Naive thymus-derived CD4-positive, alpha-beta T cell (primary cell): ENCODE data around the gene GPX4. TPM values are rescaled to one million over a fixed set of nuclear protein-coding genes. Genes with fewer than 3 reads are reported as not detected.

Experiments used
- ATAC-seq: fragments of 150-1000 bp; cut with Tn5 transposase; 2 replicates; pipeline ENCODE4 v1.10.0; 2021; ENCODE audit warnings: mild to moderate bottlenecking, moderate library complexity
- CTCF ChIA-PET: fragments of 350-600 bp; sonication (Branson Sonifier 250); formaldehyde crosslinking; loops from one replicate; lab custom pipeline; 2021; ENCODE audit warnings: antibody characterized with exemption; lab: Charles Lee
- POLR2A ChIA-PET: fragments of 350-600 bp; sonication (Branson Sonifier 250); formaldehyde crosslinking; loops from one replicate; lab custom pipeline; 2021; ENCODE audit warnings: antibody characterized with exemption, inconsistent platforms; lab: Charles Lee
- DNase-seq, 9 donors: peaks; one replicate each; pipeline versions ENCODE4 v3.0.0 to v3.0.0-alpha.2; 2020 to 2022; ENCODE audit warnings: mixed read lengths in 1 of 9
- H3K27ac ChIP-seq: one replicate; pipeline ENCODE4 v1.7.0; 2013; ENCODE audit warnings: mild to moderate bottlenecking, low read depth, low read length, moderate library complexity
- H3K27me3 ChIP-seq, 2 donors: one replicate each; pipeline ENCODE4 v1.7.0; 2013; ENCODE audit warnings: low read length in 2 of 2, mild to moderate bottlenecking in 2 of 2, moderate library complexity in 2 of 2; ENCODE audit not compliant: control insufficient read depth in 2 of 2, insufficient read depth in 2 of 2
- H3K36me3 ChIP-seq, 3 experiments: 1 replicate in 2 of 3; 2 replicates in 1 of 3; pipeline ENCODE4 v1.7.0; 2013; ENCODE audit warnings: low read length in 3 of 3, mild to moderate bottlenecking in 3 of 3, moderate library complexity in 1 of 3; ENCODE audit not compliant: insufficient read depth in 3 of 3, control insufficient read depth in 2 of 3
- H3K4me1 ChIP-seq, 2 donors: one replicate each; pipeline ENCODE4 v1.7.0; 2013; ENCODE audit warnings: low read length in 2 of 2, mild to moderate bottlenecking in 2 of 2, moderate library complexity in 1 of 2; ENCODE audit not compliant: control insufficient read depth in 2 of 2, insufficient read depth in 2 of 2
- H3K4me3 ChIP-seq: 2 replicates; pipeline ENCODE4 v1.7.0; 2013; ENCODE audit warnings: mild to moderate bottlenecking, low read length
- H3K9me3 ChIP-seq, 3 experiments: 1 replicate in 2 of 3; 2 replicates in 1 of 3; pipeline ENCODE4 v1.7.0; 2013; ENCODE audit warnings: low read length in 3 of 3; ENCODE audit not compliant: control insufficient read depth in 2 of 3
- H3K27ac Mint-ChIP-seq, 9 donors: one replicate each; pipeline ENCODE4 v1.8.0; 2020 to 2022; ENCODE audit warnings: mixed read lengths in 9 of 9, mild to moderate bottlenecking in 8 of 9, moderate library complexity in 5 of 9, inconsistent platforms in 2 of 9
- H3K27me3 Mint-ChIP-seq, 5 donors: one replicate each; pipeline ENCODE4 v1.8.0; 2021 to 2022; ENCODE audit warnings: mixed read lengths in 5 of 5, mild to moderate bottlenecking in 1 of 5
- H3K36me3 Mint-ChIP-seq, 5 donors: one replicate each; pipeline ENCODE4 v1.8.0; 2020 to 2022; ENCODE audit warnings: mixed read lengths in 5 of 5, mild to moderate bottlenecking in 3 of 5, inconsistent platforms in 1 of 5
- H3K4me1 Mint-ChIP-seq, 7 donors: one replicate each; pipeline ENCODE4 v1.8.0; 2020 to 2022; ENCODE audit warnings: mixed read lengths in 7 of 7, mild to moderate bottlenecking in 3 of 7, inconsistent platforms in 1 of 7
- H3K4me3 Mint-ChIP-seq, 10 donors: one replicate each; pipeline ENCODE4 v1.8.0; 2020 to 2022; ENCODE audit warnings: mild to moderate bottlenecking in 10 of 10, mixed read lengths in 10 of 10, moderate library complexity in 6 of 10, inconsistent platforms in 2 of 10
- H3K9me3 Mint-ChIP-seq, 11 donors: one replicate each; pipeline ENCODE4 v1.8.0; 2020 to 2022; ENCODE audit warnings: mixed read lengths in 11 of 11, mild to moderate bottlenecking in 4 of 11, inconsistent platforms in 1 of 11, moderate library complexity in 1 of 11
- intact Hi-C, 2 donors: fragments of 100-400 bp; cut with micrococcal nuclease; formaldehyde crosslinking; loops; one replicate each; pipeline ENCODE4 v1.15.1; 2023
- polyA plus RNA-seq, 2 donors: library from polyadenylated mRNA; unstranded; fragments of 300-500 nt; fragmentation: Illumina TruSeq; gene quantifications; one replicate each; pipeline ENCODE4 v1.2.3, GENCODE V29; 2021
- total RNA-seq, 6 experiments: library from RNA in 5 of 6; stranded (reverse) in 5 of 6; gene quantifications; 1 replicate in 5 of 6; 2 replicates in 1 of 6; pipeline ENCODE4 v1.2.3 and lab custom pipeline; 2021 to 2026

GPX4 gene
- total and polyA plus RNA-seq, 7 experiments from 2014 or later = 122 to 522 (median 228) TPM

GRCh38 chr19:1066251-1066747 is 37.5 kb upstream of the GPX4 start:
- ChIA-PET POLR2A (interaction anchor here (1.2 to 37.6 kb wide), 12 partner anchors 9 to 203 kb away, joined by 3 to 2022 read pairs (median 26); partner anchors contain the start of genes ABCA7, CIRBP, CNN2 and GPX4), CTCF (interaction anchor here (0.6 to 5.7 kb wide), 5 partner anchors 10 to 209 kb away, joined by 3 to 68 read pairs (median 4); no protein-coding TSS in a partner anchor)

GRCh38 chr19:1066748-1067340 is 37.0 kb upstream of the GPX4 start, which contains the start of gene ARHGAP45:
Gene ARHGAP45 (plus strand): TSS chr19:1067167. CDS start chr19:1067406, 239 bp downstream.
- H3K27ac ChIP-seq = peak within 1 kb of the TSS; percentile 99
- peaks cover 43 to 50% of the 10 kb centered on the region in 2 donors for H3K4me1 ChIP-seq
- H3K4me1 Mint-ChIP-seq = peaks cover 24 to 49% (median 38%) of the 10 kb centered on the region in 7 donors
- H3K36me3 Mint-ChIP-seq = peaks cover 8 to 27% (median 13%) of the 10 kb centered on the region in 5 donors
- H3K9me3 ChIP-seq = no peaks in the 10 kb centered on the region
- no peaks in the 10 kb centered on the region for H3K27me3 Mint-ChIP-seq
- peaks cover 0 to 2% (median 0%) of the 10 kb centered on the region in 11 donors for H3K9me3 Mint-ChIP-seq
- peak within 1 kb of the TSS; percentile 90 to 99 (median 96) for H3K4me3 Mint-ChIP-seq
- peak within 1 kb of the TSS; percentile 90 to 99 (median 95) for H3K27ac Mint-ChIP-seq
- no peaks in the 10 kb centered on the region for H3K27me3 ChIP-seq
- peak within 1 kb of the TSS; percentile 98 for H3K4me3 ChIP-seq
- CTCF ChIA-PET = interaction anchor here (0.6 to 5.7 kb wide), 6 partner anchors 11 to 209 kb away, joined by 3 to 68 read pairs (median 4); no protein-coding TSS in a partner anchor
- peak; percentile 81 to 90 (median 86) for DNase-seq
- ATAC-seq = peak; percentile 66
- intact Hi-C loops = loop anchor here (1.0 to 5.0 kb wide), 10 partner anchors 10 to 205 kb away; partner anchors contain the start of genes ABCA7 (in 2 of the 2), ATP5F1D (in 1 of the 2), CNN2 (in 1 of the 2) and GPX4 (in 1 of the 2)
- peaks cover 0 to 38% (median 11%) of the 10 kb centered on the region in 3 experiments for H3K36me3 ChIP-seq
- POLR2A ChIA-PET = interaction anchor here (0.7 to 37.6 kb wide), 20 partner anchors 10 to 202 kb away, joined by 3 to 2022 read pairs (median 6); partner anchors contain the start of genes ABCA7, CIRBP, CNN2 and GPX4

More at GRCh38 chr19:1066251-1066747, 37.5 kb upstream of the GPX4 start:
- peak in 3 of 9 donors; percentile 14 to 36 (median 18) for DNase-seq
- intact Hi-C loops = loop anchor here (2.0 to 5.0 kb wide), 6 partner anchors 25 to 204 kb away; partner anchors contain the start of genes ABCA7 (in 1 of the 2), ATP5F1D (in 1 of the 2), CNN2 (in 1 of the 2) and GPX4 (in 1 of the 2)
- H3K27me3 Mint-ChIP-seq = no peaks in the 10 kb centered on the region
- peak overlapping the region; percentile 18 to 99 (median 90) for H3K4me3 Mint-ChIP-seq
- Histone ChIP-seq H3K27ac (peak overlapping the region; percentile 99), H3K36me3 (peaks cover 0 to 37% (median 11%) of the 10 kb centered on the region in 3 experiments), H3K9me3 (no peaks in the 10 kb centered on the region), H3K4me1 (peaks cover 40 to 46% of the 10 kb centered on the region in 2 donors), H3K27me3 (no peaks in the 10 kb centered on the region), H3K4me3 (peak overlapping the region; percentile 98)
- H3K9me3 Mint-ChIP-seq = peaks cover 0 to 2% (median 0%) of the 10 kb centered on the region in 11 donors
- ATAC-seq = no peak
- peak overlapping the region in 8 of 9 donors; percentile 22 to 92 (median 68) for H3K27ac Mint-ChIP-seq
- peaks cover 20 to 44% (median 35%) of the 10 kb centered on the region in 7 donors for H3K4me1 Mint-ChIP-seq
- peaks cover 5 to 24% (median 10%) of the 10 kb centered on the region in 5 donors for H3K36me3 Mint-ChIP-seq

GRCh38 chr19:1067341-1067957 is 36.3 kb upstream of the GPX4 start:
- intact Hi-C loops = loop anchor here (1.0 to 5.0 kb wide), 10 partner anchors 10 to 205 kb away; partner anchors contain the start of genes ABCA7 (in 2 of the 2), ATP5F1D (in 1 of the 2), CNN2 (in 1 of the 2) and GPX4 (in 1 of the 2)
- CTCF ChIA-PET = interaction anchor here (0.9 to 5.7 kb wide), 5 partner anchors 11 to 125 kb away, joined by 3 to 68 read pairs (median 5); no protein-coding TSS in a partner anchor
- peak overlapping the region; percentile 99 for H3K27ac ChIP-seq
- peaks cover under 1 to 37% (median 13%) of the 10 kb centered on the region in 3 experiments for H3K36me3 ChIP-seq
- POLR2A ChIA-PET = interaction anchor here (0.7 to 37.6 kb wide), 22 partner anchors 10 to 202 kb away, joined by 3 to 2022 read pairs (median 6); partner anchors contain the start of genes ABCA7, CIRBP, CNN2 and GPX4
- Mint-ChIP-seq H3K27me3 (no peaks in the 10 kb centered on the region), H3K27ac (peak overlapping the region; percentile 90 to 99 (median 95)), H3K36me3 (peaks cover 10 to 29% (median 18%) of the 10 kb centered on the region in 5 donors), H3K9me3 (peaks cover 0 to 2% (median 0%) of the 10 kb centered on the region in 11 donors), H3K4me1 (peaks cover 30 to 55% (median 42%) of the 10 kb centered on the region in 7 donors), H3K4me3 (peak overlapping the region; percentile 90 to 99 (median 96))
- peaks cover 49 to 56% of the 10 kb centered on the region in 2 donors for H3K4me1 ChIP-seq
- no peaks in the 10 kb centered on the region for H3K9me3 ChIP-seq
- DNase-seq (peak in 6 of 9 donors; percentile 66 to 87 (median 82)), ATAC-seq (peak; percentile 64)
- H3K27me3 ChIP-seq = no peaks in the 10 kb centered on the region
- peak overlapping the region; percentile 98 for H3K4me3 ChIP-seq

- H3K4me1 Mint-ChIP-seq = peaks cover 38 to 63% (median 48%) of the 10 kb centered on the region in 7 donors
- H3K9me3 Mint-ChIP-seq = peaks cover 0 to 2% (median 0%) of the 10 kb centered on the region in 11 donors
- peak overlapping the region; percentile 90 to 99 (median 97) for H3K27ac Mint-ChIP-seq
- Histone ChIP-seq H3K9me3 (no peaks in the 10 kb centered on the region), H3K4me3 (peak overlapping the region; percentile 98), H3K4me1 (peaks cover 58 to 62% of the 10 kb centered on the region in 2 donors), H3K27me3 (no peaks in the 10 kb centered on the region), H3K36me3 (peaks cover 9 to 45% (median 22%) of the 10 kb centered on the region in 3 experiments), H3K27ac (peak overlapping the region; percentile 99)
- H3K4me3 Mint-ChIP-seq = peak overlapping the region; percentile 90 to 99 (median 96)
- ATAC-seq = peak; percentile 39
- intact Hi-C loops = loop anchor here (1.0 to 5.0 kb wide), 9 partner anchors 9 to 206 kb away; partner anchors contain the start of genes CNN2 (in 1 of the 2), GPX4 (in 1 of the 2), MIDN (in 1 of the 2) and RNU6-2 (in 1 of the 2)
- peak; percentile 62 to 87 (median 82) for DNase-seq
- H3K36me3 Mint-ChIP-seq = peaks cover 10 to 31% (median 20%) of the 10 kb centered on the region in 5 donors
- ChIA-PET CTCF (interaction anchor here (0.8 to 5.7 kb wide), 6 partner anchors 10 to 84 kb away, joined by 3 to 68 read pairs (median 5); partner anchors contain the start of gene WDR18), POLR2A (interaction anchor here (0.7 to 37.6 kb wide), 21 partner anchors 11 to 201 kb away, joined by 3 to 2022 read pairs (median 6); partner anchors contain the start of genes ABCA7, CIRBP, CNN2 and GPX4)
- H3K27me3 Mint-ChIP-seq = no peaks in the 10 kb centered on the region
Observed at GRCh38 chr19:1068009-1069001, 35.5 kb upstream of the GPX4 start.
